Pancreas (tissue), 10 donors: ENCODE measurements around the gene ANKH. TPM values are rescaled to one million over a fixed set of nuclear protein-coding genes. Genes with fewer than 3 reads are reported as not detected.
A peak's percentile ranks its signal among the peaks of the same experiment; 100 is the strongest.

ENCODE experiments used
- ATAC-seq, 4 donors: fragments of 200-7000 bp; cut with Tn5 transposase; one replicate each; pipeline versions ENCODE4 v1.8.0 to v1.9.1; 2020; ENCODE audit warnings: mild to moderate bottlenecking in 4 of 4, moderate library complexity in 4 of 4
- DNase-seq, 6 donors: peaks; one replicate each; pipeline ENCODE4 v3.0.0-alpha.2; 2020
- FAIRE-seq: peaks from 2 replicates; lab custom pipeline; 2012; peaks lifted over from hg19 to GRCh38; lab: Jason Lieb, UNC
- H3K27ac ChIP-seq, 4 donors: fragments of 200-600 bp; sonication (generic); 1 replicate in 3 of 4; 2 replicates in 1 of 4; pipeline versions ENCODE4 v1.5.0 to v1.8.0; 2020
- H3K27me3 ChIP-seq, 4 donors: fragments of 200-600 bp; one replicate each; pipeline ENCODE4 v1.8.0; 2021
- H3K36me3 ChIP-seq, 3 donors: fragments of 200-600 bp; sonication (generic) in 1 of 3; one replicate each; pipeline versions ENCODE4 v1.5.0 to v1.8.0; 2020 to 2021
- H3K4me1 ChIP-seq, 3 donors: fragments of 200-600 bp; one replicate each; pipeline ENCODE4 v1.8.0; 2021
- H3K4me3 ChIP-seq, 4 donors: fragments of 200-600 bp; sonication (generic) in 2 of 4; one replicate each; pipeline versions ENCODE4 v1.5.0 to v1.8.0; 2020 to 2021
- H3K9me3 ChIP-seq, 4 donors: fragments of 200-600 bp; one replicate each; pipeline ENCODE4 v1.8.0; 2021
- WGBS, 2 donors: extraction: QIAGEN DNeasy Blood & Tissue Kit; methylation state at CpG; one replicate each; pipeline ENCODE4 v1.1.7; 2013; 5-methylcytosine and 5-hydroxymethylcytosine counted together
- intact Hi-C, 3 donors: fragments of 100-400 bp; cut with DNase I; formaldehyde crosslinking; loops; one replicate each; pipeline versions ENCODE4 v1.11.1 to v1.14.2; 2022
- polyA plus RNA-seq, 2 donors: library from polyadenylated mRNA; stranded (reverse); fragments of 200-250 nt; gene quantifications; one replicate each; pipeline ENCODE4 v1.2.3, GENCODE V29; 2013
- total RNA-seq, 6 donors: library from RNA; stranded (reverse); fragmentation: NEBNext Ultra II Directional in 4 of 6; extraction: Animal tissue kit (Norgen Biotek cat#: 25700) in 4 of 6; gene quantifications; one replicate each; pipeline versions ENCODE4 v1.2.1 to v1.2.4, GENCODE V29; 2021 to 2023
- TF ChIP-seq, protein P1 (sequence below), 4 donors: fragments of 200-600 bp; sonication (generic) in 3 of 4; IDR thresholded peaks; one replicate each; pipeline versions ENCODE4 v1.5.0 to v1.8.0; 2021; ENCODE audit warnings: antibody characterized with exemption in 4 of 4
- donor health status: healthy with polysubstance abuse.
- donor health status: DM: no; HTN: no; CAD: no; lungs with moderate emphysema.
- donor health status: DM: no; HTN: no; CAD: no.
- donor health status: control.
- donor health status: control.
- donor health status: Bipolar disorder and iron deficiency.
- donor health status: DM: yes; HTN: yes; CAD: no.
- donor health status: DM: no; HTN: no; CAD: no.
- donor health status: DM: no; HTN: no; CAD: no.
- donor health status: DM: yes; HTN: yes; CAD: no.

ANKH gene
- total and polyA plus RNA-seq, 8 donors: 11.8 to 48.6 (median 37.7) TPM

- no peaks in the 10 kb centered on the region for H3K9me3 ChIP-seq
- DNase-seq: no peak
- H3K4me1 ChIP-seq: no peaks in the 10 kb centered on the region
- TF ChIP-seq, protein P1, sequence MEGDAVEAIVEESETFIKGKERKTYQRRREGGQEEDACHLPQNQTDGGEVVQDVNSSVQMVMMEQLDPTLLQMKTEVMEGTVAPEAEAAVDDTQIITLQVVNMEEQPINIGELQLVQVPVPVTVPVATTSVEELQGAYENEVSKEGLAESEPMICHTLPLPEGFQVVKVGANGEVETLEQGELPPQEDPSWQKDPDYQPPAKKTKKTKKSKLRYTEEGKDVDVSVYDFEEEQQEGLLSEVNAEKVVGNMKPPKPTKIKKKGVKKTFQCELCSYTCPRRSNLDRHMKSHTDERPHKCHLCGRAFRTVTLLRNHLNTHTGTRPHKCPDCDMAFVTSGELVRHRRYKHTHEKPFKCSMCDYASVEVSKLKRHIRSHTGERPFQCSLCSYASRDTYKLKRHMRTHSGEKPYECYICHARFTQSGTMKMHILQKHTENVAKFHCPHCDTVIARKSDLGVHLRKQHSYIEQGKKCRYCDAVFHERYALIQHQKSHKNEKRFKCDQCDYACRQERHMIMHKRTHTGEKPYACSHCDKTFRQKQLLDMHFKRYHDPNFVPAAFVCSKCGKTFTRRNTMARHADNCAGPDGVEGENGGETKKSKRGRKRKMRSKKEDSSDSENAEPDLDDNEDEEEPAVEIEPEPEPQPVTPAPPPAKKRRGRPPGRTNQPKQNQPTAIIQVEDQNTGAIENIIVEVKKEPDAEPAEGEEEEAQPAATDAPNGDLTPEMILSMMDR (IDR thresholded peaks at IDR 0.05): no peak
- no peak for ATAC-seq
- intact Hi-C loops: no loop called here
- no peaks in the 10 kb centered on the region for H3K36me3 ChIP-seq
- FAIRE-seq: no peak
- H3K27ac ChIP-seq: no peak overlapping the region
- 75 to 85% methylated on average over 6 of the region's 6 CpGs for WGBS, 2 donors
- H3K27me3 ChIP-seq: no peaks in the 10 kb centered on the region
- no peak overlapping the region for H3K4me3 ChIP-seq
These were observed 111.6 kb downstream of the ANKH start for GRCh38 chr5:14759744-14760547.

- no peak for DNase-seq
- no peaks in the 10 kb centered on the region for H3K36me3 ChIP-seq
- peak in 2 of 4 donors; percentile 31 to 42 for ATAC-seq
- H3K4me3 ChIP-seq: no peak overlapping the region
- WGBS, 2 donors: 92 to 93% methylated on average over 9 of the region's 9 CpGs
- intact Hi-C loops: no loop called here
- no peaks in the 10 kb centered on the region for H3K9me3 ChIP-seq
- H3K27me3 ChIP-seq: no peaks in the 10 kb centered on the region
- TF ChIP-seq, protein P1 (IDR thresholded peaks at IDR 0.05): no peak
- no peak for FAIRE-seq
- H3K27ac ChIP-seq: no peak overlapping the region
- H3K4me1 ChIP-seq: no peaks in the 10 kb centered on the region
These were observed 113.7 kb downstream of the ANKH start for GRCh38 chr5:14757850-14758249.

- no peaks in the 10 kb centered on the region for H3K4me1 ChIP-seq
- TF ChIP-seq, protein P1 (IDR thresholded peaks at IDR 0.05): no peak
- ATAC-seq: no peak
- no peak for DNase-seq
- FAIRE-seq: no peak
- intact Hi-C loops: no loop called here
- no peak overlapping the region for H3K27ac ChIP-seq
- H3K9me3 ChIP-seq: no peaks in the 10 kb centered on the region
- WGBS, 2 donors: 92 to 94% methylated on average over 4 of the region's 4 CpGs
- H3K4me3 ChIP-seq: no peak overlapping the region
- no peaks in the 10 kb centered on the region for H3K36me3 ChIP-seq
- no peaks in the 10 kb centered on the region for H3K27me3 ChIP-seq
These were observed 115.1 kb downstream of the ANKH start for GRCh38 chr5:14756478-14756877.

- peak in 2 of 4 donors; percentile 50 to 57 for ATAC-seq
- no peaks in the 10 kb centered on the region for H3K27me3 ChIP-seq
- DNase-seq: no peak
- no peaks in the 10 kb centered on the region for H3K4me1 ChIP-seq
- FAIRE-seq: no peak
- H3K9me3 ChIP-seq: no peaks in the 10 kb centered on the region
- H3K4me3 ChIP-seq: no peak overlapping the region
- H3K36me3 ChIP-seq: no peaks in the 10 kb centered on the region
- intact Hi-C loops: no loop called here
- TF ChIP-seq, protein P1 (IDR thresholded peaks at IDR 0.05): no peak
- 41 to 49% methylated on average over 3 of the region's 3 CpGs for WGBS, 2 donors
- no peak overlapping the region for H3K27ac ChIP-seq
These were observed 117.6 kb downstream of the ANKH start for GRCh38 chr5:14753947-14754346.

DNA sequence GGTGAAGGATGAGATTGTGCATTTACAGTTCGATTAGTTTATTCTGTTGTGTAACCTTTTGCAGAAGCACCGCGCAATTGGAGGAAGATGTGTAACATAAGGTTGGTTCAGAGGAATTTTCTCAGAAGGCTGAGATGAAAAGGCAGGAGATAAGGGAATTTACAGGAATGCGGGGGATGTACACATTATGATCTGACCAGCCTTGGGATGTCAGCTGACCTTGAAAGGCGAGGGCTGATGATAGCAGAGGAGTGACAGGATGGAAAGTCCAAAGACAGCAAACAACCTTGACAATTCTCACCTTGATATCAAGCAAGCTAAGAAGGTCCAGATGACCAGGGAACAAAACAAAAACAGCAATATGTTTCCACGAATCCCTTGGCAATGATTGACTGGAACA lies 118.3 kb downstream of the ANKH start:
- 60 to 76% methylated on average over 6 of the region's 6 CpGs for WGBS, 2 donors
- Histone ChIP-seq H3K4me3 (no peak overlapping the region), H3K27me3 (no peaks in the 10 kb centered on the region), H3K27ac (no peak overlapping the region), H3K4me1 (no peaks in the 10 kb centered on the region), H3K9me3 (no peaks in the 10 kb centered on the region), H3K36me3 (no peaks in the 10 kb centered on the region)
- TF ChIP-seq, protein P1 (IDR thresholded peaks at IDR 0.05): no peak
- DNase-seq (no peak), FAIRE-seq (no peak), ATAC-seq (no peak)
- intact Hi-C loops: no loop called here
